ENCODE data around the gene OR1C1.
"Not testable (repeated sequence)": the region's sequence is repeated elsewhere in the genome, so short reads cannot be mapped to it uniquely, and the experiment has no call there.

OR1C1 gene

GRCh38 chr1:247713753-247714152 lies 46.6 kb downstream of the OR1C1 start:
- H3K4me3 ChIP-seq (ENCODE audit: low read depth, low read length), result no peak overlapping the region
- TF ChIP-seq, protein P1, sequence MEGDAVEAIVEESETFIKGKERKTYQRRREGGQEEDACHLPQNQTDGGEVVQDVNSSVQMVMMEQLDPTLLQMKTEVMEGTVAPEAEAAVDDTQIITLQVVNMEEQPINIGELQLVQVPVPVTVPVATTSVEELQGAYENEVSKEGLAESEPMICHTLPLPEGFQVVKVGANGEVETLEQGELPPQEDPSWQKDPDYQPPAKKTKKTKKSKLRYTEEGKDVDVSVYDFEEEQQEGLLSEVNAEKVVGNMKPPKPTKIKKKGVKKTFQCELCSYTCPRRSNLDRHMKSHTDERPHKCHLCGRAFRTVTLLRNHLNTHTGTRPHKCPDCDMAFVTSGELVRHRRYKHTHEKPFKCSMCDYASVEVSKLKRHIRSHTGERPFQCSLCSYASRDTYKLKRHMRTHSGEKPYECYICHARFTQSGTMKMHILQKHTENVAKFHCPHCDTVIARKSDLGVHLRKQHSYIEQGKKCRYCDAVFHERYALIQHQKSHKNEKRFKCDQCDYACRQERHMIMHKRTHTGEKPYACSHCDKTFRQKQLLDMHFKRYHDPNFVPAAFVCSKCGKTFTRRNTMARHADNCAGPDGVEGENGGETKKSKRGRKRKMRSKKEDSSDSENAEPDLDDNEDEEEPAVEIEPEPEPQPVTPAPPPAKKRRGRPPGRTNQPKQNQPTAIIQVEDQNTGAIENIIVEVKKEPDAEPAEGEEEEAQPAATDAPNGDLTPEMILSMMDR (IDR thresholded peaks at IDR 0.05; ENCODE audit: insufficient read depth, low read length, missing control alignments), result no peak
- POLR2A ChIA-PET, result no interaction called here
- no peak for DNase-seq (ENCODE audit: low read depth, low spot score)
- CTCF ChIA-PET, result no interaction called here

GRCh38 chr1:247710681-247711080 lies 49.7 kb downstream of the OR1C1 start:
- H3K4me3 ChIP-seq (ENCODE audit: low read depth, low read length); DNase-seq (ENCODE audit: low read depth, low spot score); POLR2A ChIA-PET; CTCF ChIA-PET: not testable (repeated sequence)

Measured in AG04449 (cell line).